Measurements from ENCODE around the gene MPHOSPH8.
A peak's percentile ranks its signal among the peaks of the same experiment; 100 is the strongest.

Gene MPHOSPH8

GRCh38 chr13:19601749-19602725 is 31.4 kb upstream of the MPHOSPH8 start:
- Histone ChIP-seq H3K4me1 (ENCODE audit: control insufficient read depth in 1 of 2, insufficient read depth in 2 of 2, low read length in 2 of 2) (peaks cover 0 to 6% of the 10 kb centered on the region in 2 donors), H3K27me3 (ENCODE audit: low read depth, low read length) (peaks cover 9% of the 10 kb centered on the region), H3K36me3 (ENCODE audit: control insufficient read depth in 1 of 2, insufficient read depth in 2 of 2, low read length in 2 of 2) (no peaks in the 10 kb centered on the region), H3K27ac (ENCODE audit: low read length) (no peak overlapping the region), H3K4me3 (ENCODE audit: low read depth in 1 of 2, low read length in 2 of 2) (peak overlapping the region; percentile 37 to 82), H3K9me3 (ENCODE audit: control insufficient read depth in 1 of 2, low read length in 2 of 2) (peaks cover 0 to 6% of the 10 kb centered on the region in 2 donors)

DNA sequence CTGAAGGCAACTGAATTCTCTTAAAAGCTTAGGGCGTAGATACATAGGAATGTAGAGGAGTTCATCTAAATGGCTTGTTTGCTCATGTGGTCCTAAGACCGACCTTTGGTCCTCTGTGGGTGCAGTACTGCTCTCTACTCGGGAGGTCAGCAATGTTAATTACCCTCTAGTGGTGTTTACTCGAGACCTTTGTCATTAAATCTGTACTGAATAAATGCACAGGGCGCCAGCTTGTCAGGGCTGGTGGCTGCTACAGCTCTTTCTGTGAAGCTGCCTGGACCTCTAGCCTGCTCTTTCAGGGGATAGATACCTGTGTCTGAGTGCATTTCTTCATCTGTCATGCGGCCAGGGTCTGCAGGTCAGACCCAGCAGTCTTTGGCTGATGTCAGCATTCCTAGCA is 29.2 kb upstream of the MPHOSPH8 start:
- Histone ChIP-seq H3K4me1 (ENCODE audit: control insufficient read depth in 1 of 2, insufficient read depth in 2 of 2, low read length in 2 of 2) (peaks cover 0 to 6% of the 10 kb centered on the region in 2 donors), H3K27ac (ENCODE audit: low read length) (no peak overlapping the region), H3K27me3 (ENCODE audit: low read depth, low read length) (peaks cover 9% of the 10 kb centered on the region), H3K4me3 (ENCODE audit: low read depth in 1 of 2, low read length in 2 of 2) (no peak overlapping the region), H3K36me3 (ENCODE audit: control insufficient read depth in 1 of 2, insufficient read depth in 2 of 2, low read length in 2 of 2) (no peaks in the 10 kb centered on the region), H3K9me3 (ENCODE audit: control insufficient read depth in 1 of 2, low read length in 2 of 2) (peaks cover 0 to 6% of the 10 kb centered on the region in 2 donors)

- Histone ChIP-seq H3K27me3 (ENCODE audit: low read depth, low read length) (peaks cover 9% of the 10 kb centered on the region), H3K4me3 (ENCODE audit: low read depth in 1 of 2, low read length in 2 of 2) (no peak overlapping the region), H3K27ac (ENCODE audit: low read length) (no peak overlapping the region), H3K4me1 (ENCODE audit: control insufficient read depth in 1 of 2, insufficient read depth in 2 of 2, low read length in 2 of 2) (peaks cover 0 to 6% of the 10 kb centered on the region in 2 donors), H3K9me3 (ENCODE audit: control insufficient read depth in 1 of 2, low read length in 2 of 2) (peaks cover 0 to 6% of the 10 kb centered on the region in 2 donors), H3K36me3 (ENCODE audit: control insufficient read depth in 1 of 2, insufficient read depth in 2 of 2, low read length in 2 of 2) (no peaks in the 10 kb centered on the region)
Measured at GRCh38 chr13:19605161-19605955, 28.1 kb upstream of the MPHOSPH8 start.

- no peak overlapping the region for H3K4me3 ChIP-seq (ENCODE audit: low read depth in 1 of 2, low read length in 2 of 2)
- no peaks in the 10 kb centered on the region for H3K36me3 ChIP-seq (ENCODE audit: control insufficient read depth in 1 of 2, insufficient read depth in 2 of 2, low read length in 2 of 2)
- H3K9me3 ChIP-seq (ENCODE audit: control insufficient read depth in 1 of 2, low read length in 2 of 2): peaks cover 0 to 6% of the 10 kb centered on the region in 2 donors
- peaks cover 9% of the 10 kb centered on the region for H3K27me3 ChIP-seq (ENCODE audit: low read depth, low read length)
- H3K27ac ChIP-seq (ENCODE audit: low read length): no peak overlapping the region
- H3K4me1 ChIP-seq (ENCODE audit: control insufficient read depth in 1 of 2, insufficient read depth in 2 of 2, low read length in 2 of 2): peaks cover 0 to 6% of the 10 kb centered on the region in 2 donors
Measured at GRCh38 chr13:19606152-19606551, 27.3 kb upstream of the MPHOSPH8 start.

DNA sequence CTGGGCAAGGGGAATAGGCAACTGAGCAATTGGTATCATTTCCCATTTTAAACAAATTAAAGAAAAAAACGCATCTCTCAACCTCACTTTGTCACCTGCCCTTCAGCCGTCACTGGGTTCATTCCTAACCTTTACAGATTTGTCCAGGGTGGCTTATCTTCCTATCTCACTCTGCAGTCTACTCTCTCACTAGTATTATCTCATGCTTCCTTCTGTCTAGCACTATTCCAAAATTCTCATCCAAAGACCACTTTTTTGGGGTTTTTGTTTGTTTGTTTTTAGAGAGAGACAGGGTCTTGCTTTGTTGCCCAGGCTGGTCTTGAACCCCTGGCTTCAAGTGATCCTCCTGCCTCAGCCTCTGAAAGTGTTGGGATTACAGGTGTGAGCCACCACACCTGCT is 26.7 kb upstream of the MPHOSPH8 start:
- H3K36me3 ChIP-seq (ENCODE audit: control insufficient read depth in 1 of 2, insufficient read depth in 2 of 2, low read length in 2 of 2): no peaks in the 10 kb centered on the region
- H3K9me3 ChIP-seq (ENCODE audit: control insufficient read depth in 1 of 2, low read length in 2 of 2): peaks cover 0 to 6% of the 10 kb centered on the region in 2 donors
- no peak overlapping the region for H3K4me3 ChIP-seq (ENCODE audit: low read depth in 1 of 2, low read length in 2 of 2)
- H3K4me1 ChIP-seq (ENCODE audit: control insufficient read depth in 1 of 2, insufficient read depth in 2 of 2, low read length in 2 of 2): peaks cover 0 to 6% of the 10 kb centered on the region in 2 donors
- no peak overlapping the region for H3K27ac ChIP-seq (ENCODE audit: low read length)
- H3K27me3 ChIP-seq (ENCODE audit: low read depth, low read length): peaks cover 9% of the 10 kb centered on the region

DNA sequence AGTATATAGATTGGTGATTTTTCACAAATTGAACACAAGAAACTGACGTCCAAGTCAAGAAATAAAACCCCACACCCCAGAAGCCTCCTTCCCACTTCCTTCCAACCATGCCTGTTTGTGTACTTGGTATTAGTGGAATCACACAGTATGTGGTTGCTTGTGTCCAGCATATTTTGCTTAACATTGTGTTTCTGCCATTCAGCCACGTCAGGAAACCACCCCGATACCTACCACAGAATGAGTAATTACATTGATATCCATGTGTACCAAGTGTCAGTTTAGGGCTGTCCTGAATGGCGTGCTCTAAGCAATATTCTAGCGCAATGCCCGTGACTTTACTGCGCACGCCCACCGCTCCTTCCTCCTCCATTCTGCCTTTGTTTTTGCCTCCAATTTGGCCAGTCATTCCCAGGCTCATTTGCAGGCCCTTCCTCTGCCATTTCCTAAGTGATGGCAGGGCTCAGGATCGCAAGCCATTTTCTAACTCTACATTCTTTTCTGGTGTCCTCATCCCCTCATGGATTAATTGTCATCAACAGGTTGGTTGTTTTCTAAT is 25.9 kb upstream of the MPHOSPH8 start:
- Histone ChIP-seq H3K4me1 (ENCODE audit: control insufficient read depth in 1 of 2, insufficient read depth in 2 of 2, low read length in 2 of 2) (peaks cover 0 to under 1% of the 10 kb centered on the region in 2 donors), H3K27ac (ENCODE audit: low read length) (no peak overlapping the region), H3K36me3 (ENCODE audit: control insufficient read depth in 1 of 2, insufficient read depth in 2 of 2, low read length in 2 of 2) (no peaks in the 10 kb centered on the region), H3K9me3 (ENCODE audit: control insufficient read depth in 1 of 2, low read length in 2 of 2) (peaks cover 0 to 6% of the 10 kb centered on the region in 2 donors), H3K27me3 (ENCODE audit: low read depth, low read length) (peaks cover 6% of the 10 kb centered on the region), H3K4me3 (ENCODE audit: low read depth in 1 of 2, low read length in 2 of 2) (no peak overlapping the region)

DNA sequence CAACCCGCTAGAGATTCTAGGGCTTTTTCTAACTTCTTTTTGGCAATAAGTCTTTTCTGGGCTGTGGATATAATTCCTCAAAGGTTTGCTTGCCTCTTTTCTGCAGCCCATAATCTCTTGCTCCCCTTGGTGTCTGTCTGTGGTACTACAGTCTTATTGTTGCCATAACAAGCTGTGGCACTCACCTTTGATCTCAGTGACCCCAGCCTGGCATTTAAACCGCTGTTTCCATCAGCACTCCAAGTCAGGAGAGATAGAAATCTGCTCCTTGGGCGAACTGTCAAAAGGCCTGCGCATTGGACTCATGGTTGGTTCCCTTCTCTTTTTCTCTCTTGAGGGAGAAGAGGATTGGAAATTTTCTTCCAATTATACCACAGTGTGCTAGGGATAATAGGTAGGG is 14.5 kb upstream of the MPHOSPH8 start:
- no peak overlapping the region for H3K4me3 ChIP-seq (ENCODE audit: low read depth in 1 of 2, low read length in 2 of 2)
- no peaks in the 10 kb centered on the region for H3K4me1 ChIP-seq (ENCODE audit: control insufficient read depth in 1 of 2, insufficient read depth in 2 of 2, low read length in 2 of 2)
- H3K9me3 ChIP-seq (ENCODE audit: control insufficient read depth in 1 of 2, low read length in 2 of 2): no peaks in the 10 kb centered on the region
- H3K27me3 ChIP-seq (ENCODE audit: low read depth, low read length): no peaks in the 10 kb centered on the region
- H3K27ac ChIP-seq (ENCODE audit: low read length): no peak overlapping the region
- no peaks in the 10 kb centered on the region for H3K36me3 ChIP-seq (ENCODE audit: control insufficient read depth in 1 of 2, insufficient read depth in 2 of 2, low read length in 2 of 2)

DNA sequence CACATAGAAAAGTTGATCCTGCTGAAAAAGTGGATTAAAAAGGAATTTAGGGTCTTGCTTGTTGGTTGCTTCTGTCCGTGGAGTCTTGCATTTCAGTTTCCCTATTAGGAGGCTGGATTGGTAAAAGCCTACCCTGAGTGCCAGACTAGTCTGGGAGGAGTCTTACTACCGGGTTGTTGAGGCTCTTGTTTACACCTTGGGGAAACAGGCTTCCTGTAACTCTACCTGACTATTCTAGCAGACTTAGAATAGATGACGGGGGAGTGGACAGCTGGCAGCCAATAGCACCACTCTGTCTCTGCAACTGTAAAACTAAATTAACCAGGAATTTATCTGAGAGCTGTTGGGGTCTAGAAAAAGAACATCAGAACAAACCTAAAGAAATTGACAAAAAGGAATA is 11.3 kb upstream of the MPHOSPH8 start:
- no peak overlapping the region for H3K4me3 ChIP-seq (ENCODE audit: low read depth in 1 of 2, low read length in 2 of 2)

GRCh38 chr13:19624265-19624664 is 9.2 kb upstream of the MPHOSPH8 start:
- H3K27ac ChIP-seq (ENCODE audit: low read length): no peak overlapping the region
- H3K4me1 ChIP-seq (ENCODE audit: control insufficient read depth in 1 of 2, insufficient read depth in 2 of 2, low read length in 2 of 2): no peaks in the 10 kb centered on the region
- no peak overlapping the region for H3K4me3 ChIP-seq (ENCODE audit: low read depth in 1 of 2, low read length in 2 of 2)
- H3K9me3 ChIP-seq (ENCODE audit: control insufficient read depth in 1 of 2, low read length in 2 of 2): no peaks in the 10 kb centered on the region
- H3K36me3 ChIP-seq (ENCODE audit: control insufficient read depth in 1 of 2, insufficient read depth in 2 of 2, low read length in 2 of 2): no peaks in the 10 kb centered on the region
- no peaks in the 10 kb centered on the region for H3K27me3 ChIP-seq (ENCODE audit: low read depth, low read length)

More for the DNA sequence above, 11.3 kb upstream of the MPHOSPH8 start:
- Histone ChIP-seq H3K4me1 (ENCODE audit: control insufficient read depth in 1 of 2, insufficient read depth in 2 of 2, low read length in 2 of 2) (no peaks in the 10 kb centered on the region), H3K27ac (ENCODE audit: low read length) (no peak overlapping the region), H3K36me3 (ENCODE audit: control insufficient read depth in 1 of 2, insufficient read depth in 2 of 2, low read length in 2 of 2) (no peaks in the 10 kb centered on the region), H3K27me3 (ENCODE audit: low read depth, low read length) (no peaks in the 10 kb centered on the region), H3K9me3 (ENCODE audit: control insufficient read depth in 1 of 2, low read length in 2 of 2) (no peaks in the 10 kb centered on the region)

DNA sequence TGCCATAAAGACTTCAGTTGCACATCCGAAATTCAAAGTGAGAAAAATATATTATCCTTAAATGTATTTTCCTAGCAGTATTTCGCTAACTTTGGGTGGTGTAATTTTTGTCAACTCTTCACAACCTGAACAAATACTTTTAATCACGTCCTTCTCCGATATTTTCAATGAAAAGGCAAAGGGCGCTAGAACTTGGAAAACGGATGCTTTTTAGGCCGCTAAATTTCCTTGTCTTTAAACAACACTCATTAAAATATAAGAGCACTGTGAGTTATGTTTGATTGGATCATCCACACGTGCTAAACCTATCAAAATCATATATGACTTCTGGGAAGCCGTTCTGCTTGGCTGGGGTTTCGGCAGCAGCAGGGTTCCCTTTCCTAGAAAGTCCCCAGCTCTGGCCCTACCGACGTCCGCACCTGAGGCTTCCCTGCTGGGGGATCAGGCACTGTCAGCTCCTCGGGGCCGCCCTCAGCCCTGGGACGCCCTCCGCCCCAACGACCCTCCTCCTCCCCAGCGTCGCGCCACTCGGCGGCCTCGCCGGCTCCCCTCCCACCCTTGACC is 462 bp upstream of the MPHOSPH8 start:
- Histone ChIP-seq H3K4me1 (ENCODE audit: control insufficient read depth in 1 of 2, insufficient read depth in 2 of 2, low read length in 2 of 2) (peaks cover 7 to 18% of the 10 kb centered on the region in 2 donors), H3K4me3 (ENCODE audit: low read depth in 1 of 2, low read length in 2 of 2) (peak overlapping the region; percentile 94 to 96), H3K27me3 (ENCODE audit: low read depth, low read length) (no peaks in the 10 kb centered on the region), H3K36me3 (ENCODE audit: control insufficient read depth in 1 of 2, insufficient read depth in 2 of 2, low read length in 2 of 2) (no peaks in the 10 kb centered on the region), H3K27ac (ENCODE audit: low read length) (peak overlapping the region; percentile 90), H3K9me3 (ENCODE audit: control insufficient read depth in 1 of 2, low read length in 2 of 2) (no peaks in the 10 kb centered on the region)
